ENCODE measurements around the gene RGS19. TPM values are rescaled to one million over a fixed set of nuclear protein-coding genes. Genes with fewer than 3 reads are reported as not detected.
A peak's percentile ranks its signal among the peaks of the same experiment; 100 is the strongest.
"Not testable (repeated sequence)": the region's sequence is repeated elsewhere in the genome, so short reads cannot be mapped to it uniquely, and the experiment has no call there.

RGS19 gene
- 10 to 100 TPM in 1 of 2 donors, 1 to 10 TPM in 1; 4.4 to 10.4 TPM for total RNA-seq
- 7.3 TPM for polyA plus RNA-seq (ENCODE audit: insufficient read depth, low read depth, low replicate concordance)
- long read RNA-seq, donor 1, partial matches to known transcripts, result 0 of 4 reads
- long read RNA-seq, donor 1, other reads (novel, unspliced or antisense), result 0 of 4 reads
- long read RNA-seq, donor 2, partial matches to known transcripts, result 0 of 6 reads
- long read RNA-seq, donor 2, other reads (novel, unspliced or antisense), result 0 of 6 reads

- Histone ChIP-seq H3K9me3 (no peaks in the 10 kb centered on the region), H3K27ac (peak within 1 kb of the TSS; percentile 21 to 45), H3K36me3 (ENCODE audit: low read depth, missing control alignments) (no peaks in the 10 kb centered on the region), H3K4me3 (peak within 1 kb of the TSS; percentile 56 to 73), H3K4me1 (peaks cover 24% of the 10 kb centered on the region), H3K27me3 (no peaks in the 10 kb centered on the region)
- intact Hi-C loops (cut with DNase I; ENCODE audit: low total_unique reads), result no loop called here
- 0% methylated on average over 17 to 49 of the region's 73 CpGs for WGBS, 2 donors
- TF ChIP-seq POLR2A (IDR thresholded peaks at IDR 0.05) (no peak), CTCF (IDR thresholded peaks at IDR 0.05) (no peak)
- DNase-seq, result peak; percentile 69
Measured at GRCh38 chr20:64079273-64080012, at the start of gene RGS19. Gene RGS19, minus strand, starts transcription at chr20:64079518. Its CDS starts 2,632 bp downstream, at chr20:64076886.

- H3K27me3 ChIP-seq; H3K27ac ChIP-seq; H3K4me1 ChIP-seq; DNase-seq; intact Hi-C loops (cut with DNase I; ENCODE audit: low total_unique reads); H3K9me3 ChIP-seq; H3K36me3 ChIP-seq (ENCODE audit: low read depth, missing control alignments); H3K4me3 ChIP-seq: not testable (repeated sequence)
- WGBS, 2 donors, result 89 to 91% methylated on average over 11 of the region's 11 CpGs
Measured at GRCh38 chr20:64123517-64123916, 44.2 kb upstream of the RGS19 start.

GRCh38 chr20:64122927-64123326 is 43.6 kb upstream of the RGS19 start:
- H3K4me3 ChIP-seq; H3K27ac ChIP-seq; H3K4me1 ChIP-seq; H3K27me3 ChIP-seq; intact Hi-C loops (cut with DNase I; ENCODE audit: low total_unique reads); DNase-seq; H3K9me3 ChIP-seq; H3K36me3 ChIP-seq (ENCODE audit: low read depth, missing control alignments): not testable (repeated sequence)
- WGBS, 2 donors, result 86 to 90% methylated on average over 11 of the region's 11 CpGs

GRCh38 chr20:64121586-64121985 is 42.3 kb upstream of the RGS19 start:
- DNase-seq, result no peak
- no peak overlapping the region for H3K4me3 ChIP-seq
- H3K4me1 ChIP-seq, result no peaks in the 10 kb centered on the region
- WGBS, 2 donors, result 85 to 87% methylated on average over 12 of the region's 12 CpGs
- TF ChIP-seq CTCF (IDR thresholded peaks at IDR 0.05) (no peak), POLR2A (IDR thresholded peaks at IDR 0.05) (no peak)
- no peaks in the 10 kb centered on the region for H3K27me3 ChIP-seq
- H3K36me3 ChIP-seq (ENCODE audit: low read depth, missing control alignments), result no peaks in the 10 kb centered on the region
- no peak overlapping the region for H3K27ac ChIP-seq
- intact Hi-C loops (cut with DNase I; ENCODE audit: low total_unique reads), result no loop called here
- no peaks in the 10 kb centered on the region for H3K9me3 ChIP-seq

- TF ChIP-seq POLR2A (IDR thresholded peaks at IDR 0.05) (no peak), CTCF (IDR thresholded peaks at IDR 0.05) (no peak)
- no peaks in the 10 kb centered on the region for H3K27me3 ChIP-seq
- no peaks in the 10 kb centered on the region for H3K4me1 ChIP-seq
- H3K27ac ChIP-seq, result no peak overlapping the region
- DNase-seq, result no peak
- intact Hi-C loops (cut with DNase I; ENCODE audit: low total_unique reads), result no loop called here
- H3K4me3 ChIP-seq, result no peak overlapping the region
- WGBS, 2 donors, result 72 to 76% methylated on average over 9 to 14 of the region's 14 CpGs
- H3K36me3 ChIP-seq (ENCODE audit: low read depth, missing control alignments), result no peaks in the 10 kb centered on the region
- H3K9me3 ChIP-seq, result no peaks in the 10 kb centered on the region
Measured at GRCh38 chr20:64119681-64120341, 40.5 kb upstream of the RGS19 start.
